ENCODE data around the gene UBE2G2. TPM values are rescaled to one million over a fixed set of nuclear protein-coding genes. Genes with fewer than 3 reads are reported as not detected.

Gene UBE2G2
- total and polyA plus RNA-seq, 10 donors, result 39.4 to 125 (median 84.5) TPM

DNA sequence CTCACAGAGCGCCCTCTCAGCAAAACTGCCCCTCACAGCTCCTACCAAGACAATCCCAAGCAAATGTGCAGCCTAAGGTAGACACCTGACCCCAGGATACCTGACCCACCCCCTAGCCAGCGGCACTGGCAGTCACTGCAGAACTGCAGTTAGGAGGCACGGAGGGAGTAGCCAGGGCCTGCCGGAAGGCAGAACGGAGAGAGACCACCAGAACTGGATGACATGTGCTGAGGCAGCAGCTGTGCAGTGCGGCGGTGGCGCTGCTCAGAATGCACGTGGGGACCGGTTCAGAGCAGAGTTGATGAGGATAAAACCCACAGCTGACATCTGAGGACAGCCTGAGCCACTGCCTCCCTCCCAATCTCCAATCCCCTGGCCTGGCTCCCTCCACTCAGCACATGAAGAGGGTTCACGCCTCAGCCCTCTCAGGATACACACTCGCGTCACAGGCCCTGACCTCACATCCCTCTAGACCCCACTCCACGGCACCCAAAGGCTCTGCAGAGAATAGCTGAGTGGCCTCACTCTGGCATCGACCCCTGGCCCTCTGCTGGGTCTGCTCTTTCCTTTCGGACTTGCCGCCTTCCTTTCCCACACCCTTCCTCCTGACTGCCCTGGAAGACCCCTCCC lies 29.6 kb downstream of the UBE2G2 start:
- peak in 1 of 3 donors; percentile 32 for TF ChIP-seq POLR2AphosphoS5 (IDR thresholded peaks at IDR 0.05)
- TF ChIP-seq, protein P1, sequence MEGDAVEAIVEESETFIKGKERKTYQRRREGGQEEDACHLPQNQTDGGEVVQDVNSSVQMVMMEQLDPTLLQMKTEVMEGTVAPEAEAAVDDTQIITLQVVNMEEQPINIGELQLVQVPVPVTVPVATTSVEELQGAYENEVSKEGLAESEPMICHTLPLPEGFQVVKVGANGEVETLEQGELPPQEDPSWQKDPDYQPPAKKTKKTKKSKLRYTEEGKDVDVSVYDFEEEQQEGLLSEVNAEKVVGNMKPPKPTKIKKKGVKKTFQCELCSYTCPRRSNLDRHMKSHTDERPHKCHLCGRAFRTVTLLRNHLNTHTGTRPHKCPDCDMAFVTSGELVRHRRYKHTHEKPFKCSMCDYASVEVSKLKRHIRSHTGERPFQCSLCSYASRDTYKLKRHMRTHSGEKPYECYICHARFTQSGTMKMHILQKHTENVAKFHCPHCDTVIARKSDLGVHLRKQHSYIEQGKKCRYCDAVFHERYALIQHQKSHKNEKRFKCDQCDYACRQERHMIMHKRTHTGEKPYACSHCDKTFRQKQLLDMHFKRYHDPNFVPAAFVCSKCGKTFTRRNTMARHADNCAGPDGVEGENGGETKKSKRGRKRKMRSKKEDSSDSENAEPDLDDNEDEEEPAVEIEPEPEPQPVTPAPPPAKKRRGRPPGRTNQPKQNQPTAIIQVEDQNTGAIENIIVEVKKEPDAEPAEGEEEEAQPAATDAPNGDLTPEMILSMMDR (IDR thresholded peaks at IDR 0.05 in 8 of 11, conservative IDR thresholded peaks at IDR 0.05 in 3 of 11), result no peak
- H3K36me3 ChIP-seq, result peaks cover 9 to 93% (median 73%) of the 10 kb centered on the region in 6 donors
- DNase-seq, result no peak
- no peak overlapping the region for H3K27ac ChIP-seq
- H3K27me3 ChIP-seq (replicated peaks in 1 of 7), result no peaks in the 10 kb centered on the region
- no peak overlapping the region for H3K4me3 ChIP-seq
- no peaks in the 10 kb centered on the region for H3K9me3 ChIP-seq
- intact Hi-C loops (cut with DNase I; ENCODE audit: low total_unique reads), result no loop called here
- no peaks in the 10 kb centered on the region for H3K4me1 ChIP-seq
- WGBS, 5 donors, result 89 to 94% (median 90%) methylated on average over 17 of the region's 17 CpGs

DNA sequence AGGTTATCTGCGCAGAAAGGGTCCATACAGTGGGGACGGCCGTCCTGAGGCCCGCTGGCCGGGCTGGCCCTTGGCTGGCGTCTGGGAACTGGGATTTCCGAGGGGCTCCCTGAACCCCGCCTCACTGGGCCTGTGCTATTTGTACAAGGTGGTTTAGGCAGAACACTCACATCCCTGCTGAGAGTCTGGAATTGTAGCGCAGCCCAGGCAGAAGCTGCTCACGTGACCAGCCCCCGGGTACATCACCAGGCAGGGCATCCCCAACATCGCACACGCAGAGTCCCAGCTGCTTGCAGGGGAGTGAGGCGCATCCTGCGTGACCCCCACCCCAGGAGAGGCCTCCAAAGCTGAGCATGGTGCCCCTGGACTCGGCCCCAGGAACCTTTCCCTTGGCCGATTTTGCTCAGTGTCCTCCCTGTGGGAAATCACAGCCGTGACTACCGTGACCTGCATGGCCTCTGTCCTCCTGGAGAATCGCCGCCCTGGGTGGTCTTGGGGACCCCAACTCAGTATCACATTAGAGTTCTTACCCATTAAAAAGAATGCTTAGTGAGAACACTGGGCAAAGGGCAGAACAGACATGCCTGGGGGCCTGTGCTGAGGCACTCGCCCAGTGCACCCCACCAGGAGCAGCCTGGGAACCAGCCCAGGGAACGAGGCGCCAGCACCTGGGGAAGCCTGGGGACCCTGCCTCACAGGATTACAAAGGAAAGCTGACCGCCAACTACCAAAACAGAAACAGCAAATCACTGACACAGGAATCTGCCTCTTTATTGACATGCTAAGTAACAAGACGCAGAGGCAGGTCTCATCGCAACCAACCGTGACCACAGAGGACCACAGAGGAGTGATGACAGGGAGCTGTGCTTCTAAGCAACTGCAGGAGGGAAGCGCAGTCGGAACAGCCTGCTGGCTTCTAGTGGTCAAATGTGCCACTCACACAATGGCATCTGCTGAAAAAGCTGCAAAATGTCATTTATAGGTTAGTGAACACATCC lies 33.5 kb downstream of the UBE2G2 start:
- intact Hi-C loops (cut with DNase I; ENCODE audit: low total_unique reads), result no loop called here
- Histone ChIP-seq H3K36me3 (peaks cover 4 to 54% (median 42%) of the 10 kb centered on the region in 6 donors), H3K4me3 (no peak overlapping the region), H3K4me1 (peaks cover 0 to 15% (median 9%) of the 10 kb centered on the region in 6 donors), H3K9me3 (no peaks in the 10 kb centered on the region), H3K27ac (no peak overlapping the region), H3K27me3 (replicated peaks in 1 of 7) (no peaks in the 10 kb centered on the region)
- 92 to 96% (median 94%) methylated on average over 19 to 30 of the region's 30 CpGs for WGBS, 5 donors
- TF ChIP-seq, protein P1 (IDR thresholded peaks at IDR 0.05 in 8 of 11, conservative IDR thresholded peaks at IDR 0.05 in 3 of 11), result no peak
- TF ChIP-seq POLR2A (IDR thresholded peaks at IDR 0.05) (no peak), POLR2AphosphoS5 (IDR thresholded peaks at IDR 0.05) (no peak)
- DNase-seq, result no peak

DNA sequence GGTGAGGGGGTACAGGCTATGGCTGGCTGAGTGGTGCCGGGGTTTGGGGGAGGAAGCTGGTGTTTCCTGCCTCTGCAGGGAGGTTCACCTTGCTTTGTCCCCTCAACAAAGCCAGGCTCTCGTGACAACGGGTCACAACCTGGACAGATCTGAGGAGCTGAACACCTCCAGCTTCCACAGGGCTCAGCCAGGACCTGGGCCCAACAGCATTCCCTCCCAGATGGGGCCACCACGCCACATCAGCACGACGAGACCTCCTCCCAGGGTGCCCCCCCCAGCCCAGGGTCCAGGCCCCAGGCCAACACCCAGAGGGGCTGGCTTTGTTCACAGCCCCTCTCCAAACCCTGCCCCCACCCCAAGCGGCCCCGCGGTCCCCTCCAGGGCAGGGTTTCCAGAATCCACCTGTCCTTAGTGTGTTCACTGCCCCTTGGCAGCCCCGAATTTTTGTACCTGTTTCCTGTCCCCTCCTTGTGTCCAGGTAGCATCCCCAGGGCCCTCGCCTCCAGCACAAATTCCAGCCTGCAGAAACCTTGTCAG lies 34.7 kb downstream of the UBE2G2 start:
- H3K4me1 ChIP-seq, result peaks cover 0 to 15% (median 9%) of the 10 kb centered on the region in 6 donors
- TF ChIP-seq, protein P1 (IDR thresholded peaks at IDR 0.05 in 8 of 11, conservative IDR thresholded peaks at IDR 0.05 in 3 of 11), result no peak
- no peak for TF ChIP-seq POLR2A (IDR thresholded peaks at IDR 0.05)
- H3K27me3 ChIP-seq (replicated peaks in 1 of 7), result no peaks in the 10 kb centered on the region
- H3K36me3 ChIP-seq, result peaks cover 4 to 41% (median 31%) of the 10 kb centered on the region in 6 donors
- H3K4me3 ChIP-seq, result no peak overlapping the region
- DNase-seq, result no peak
- intact Hi-C loops (cut with DNase I; ENCODE audit: low total_unique reads), result no loop called here
- 65 to 72% (median 69%) methylated on average over 8 to 11 of the region's 11 CpGs for WGBS, 5 donors
- no peaks in the 10 kb centered on the region for H3K9me3 ChIP-seq
- no peak overlapping the region for H3K27ac ChIP-seq

All from spleen (tissue), 11 donors.